DLD1 (cell line): ENCODE measurements around the gene MLPH.

ENCODE experiments used
- in situ Hi-C: cut with HindIII; loops from 2 replicates; pipeline ENCODE4 v1.10.0; 2017; ENCODE audit warnings: low sequenced_read_pairs

Gene MLPH

GRCh38 chr2:237486819-237487448 lies at the start of gene MLPH:
Gene MLPH, plus strand, starts transcription at chr2:237487251. Its CDS starts 6,176 bp downstream, at chr2:237493427.
- in situ Hi-C loops: no loop called here

- in situ Hi-C loops: loop anchor here (5.0 kb wide), 1 partner anchor 55 kb away; no protein-coding TSS in a partner anchor
Measured at GRCh38 chr2:237437566-237437965, 49.5 kb upstream of the MLPH start.

GRCh38 chr2:237438080-237438940 lies 48.7 kb upstream of the MLPH start:
- in situ Hi-C loops: loop anchor here (5.0 kb wide), 1 partner anchor 54 kb away; no protein-coding TSS in a partner anchor

- in situ Hi-C loops: no loop called here
Measured at GRCh38 chr2:237440819-237441281, 46.2 kb upstream of the MLPH start.

GRCh38 chr2:237441605-237442274 lies 45.3 kb upstream of the MLPH start:
- in situ Hi-C loops: no loop called here

- in situ Hi-C loops: no loop called here
Measured at GRCh38 chr2:237444071-237444470, 43.0 kb upstream of the MLPH start.

- in situ Hi-C loops: no loop called here
Measured at GRCh38 chr2:237445611-237446337, 41.3 kb upstream of the MLPH start.

- in situ Hi-C loops: no loop called here
Measured at GRCh38 chr2:237446338-237446665, 40.7 kb upstream of the MLPH start.

- in situ Hi-C loops: no loop called here
Measured at GRCh38 chr2:237447496-237447895, 39.6 kb upstream of the MLPH start.

GRCh38 chr2:237448171-237448570 lies 38.9 kb upstream of the MLPH start:
- in situ Hi-C loops: no loop called here

GRCh38 chr2:237448626-237449025 lies 38.4 kb upstream of the MLPH start:
- in situ Hi-C loops: no loop called here

- in situ Hi-C loops: no loop called here
Measured at GRCh38 chr2:237449193-237449881, 37.7 kb upstream of the MLPH start.

GRCh38 chr2:237450108-237450507 lies 36.9 kb upstream of the MLPH start:
- in situ Hi-C loops: no loop called here

GRCh38 chr2:237450583-237450982 lies 36.5 kb upstream of the MLPH start:
- in situ Hi-C loops: no loop called here

GRCh38 chr2:237451643-237452469 lies 35.2 kb upstream of the MLPH start:
- in situ Hi-C loops: no loop called here

- in situ Hi-C loops: no loop called here
Measured at GRCh38 chr2:237452861-237453260, 34.2 kb upstream of the MLPH start.

GRCh38 chr2:237453671-237454070 lies 33.4 kb upstream of the MLPH start:
- in situ Hi-C loops: no loop called here

GRCh38 chr2:237455764-237456163 lies 31.3 kb upstream of the MLPH start:
- in situ Hi-C loops: no loop called here

- in situ Hi-C loops: no loop called here
Measured at GRCh38 chr2:237456200-237456843, 30.7 kb upstream of the MLPH start.
